ENCODE data around the gene RAD51B.

DNA sequence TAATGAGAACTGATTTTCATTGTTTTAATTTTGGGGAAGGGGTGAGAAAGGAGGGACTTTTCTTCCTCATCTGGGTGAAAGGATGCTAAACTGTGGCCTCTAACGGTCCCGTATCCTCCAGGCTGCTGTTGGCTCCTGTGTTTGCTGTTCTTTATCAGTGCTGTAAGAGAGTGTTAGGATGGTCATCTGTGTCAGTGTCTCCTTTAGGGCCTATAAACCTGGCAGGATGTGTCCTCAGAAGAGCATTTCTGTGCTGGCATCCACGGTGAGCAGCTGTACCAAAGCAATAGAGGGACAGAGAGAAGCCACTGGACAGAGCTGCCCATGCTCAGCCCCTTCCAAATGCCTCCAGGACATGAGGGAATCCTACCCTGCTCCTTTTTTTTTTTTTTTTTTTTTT, 720.2 kb downstream of the RAD51B start:
- TF ChIP-seq POLR2A (IDR thresholded peaks at IDR 0.05) (no peak), POLR2AphosphoS5 (IDR thresholded peaks at IDR 0.05) (no peak), EP300 (IDR thresholded peaks at IDR 0.05) (no peak)
- TF ChIP-seq, protein P1, sequence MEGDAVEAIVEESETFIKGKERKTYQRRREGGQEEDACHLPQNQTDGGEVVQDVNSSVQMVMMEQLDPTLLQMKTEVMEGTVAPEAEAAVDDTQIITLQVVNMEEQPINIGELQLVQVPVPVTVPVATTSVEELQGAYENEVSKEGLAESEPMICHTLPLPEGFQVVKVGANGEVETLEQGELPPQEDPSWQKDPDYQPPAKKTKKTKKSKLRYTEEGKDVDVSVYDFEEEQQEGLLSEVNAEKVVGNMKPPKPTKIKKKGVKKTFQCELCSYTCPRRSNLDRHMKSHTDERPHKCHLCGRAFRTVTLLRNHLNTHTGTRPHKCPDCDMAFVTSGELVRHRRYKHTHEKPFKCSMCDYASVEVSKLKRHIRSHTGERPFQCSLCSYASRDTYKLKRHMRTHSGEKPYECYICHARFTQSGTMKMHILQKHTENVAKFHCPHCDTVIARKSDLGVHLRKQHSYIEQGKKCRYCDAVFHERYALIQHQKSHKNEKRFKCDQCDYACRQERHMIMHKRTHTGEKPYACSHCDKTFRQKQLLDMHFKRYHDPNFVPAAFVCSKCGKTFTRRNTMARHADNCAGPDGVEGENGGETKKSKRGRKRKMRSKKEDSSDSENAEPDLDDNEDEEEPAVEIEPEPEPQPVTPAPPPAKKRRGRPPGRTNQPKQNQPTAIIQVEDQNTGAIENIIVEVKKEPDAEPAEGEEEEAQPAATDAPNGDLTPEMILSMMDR (IDR thresholded peaks at IDR 0.05), result no peak
